Activated T-helper 1 cell treated with anti-CD3 and anti-CD28 coated beads, Interleukin-12 subunit alpha, Interleukin-12 subunit beta, Interleukin-2, Interleukin-4 antibody, amounts not matched to agents 30 ng/mL and 10 ng/mL and 1 ng/mL, durations not matched to agents 14 hours and 24 hours and 36 hours (primary cell): ENCODE measurements around the gene LRRC25. TPM values are rescaled to one million over a fixed set of nuclear protein-coding genes. Genes with fewer than 3 reads are reported as not detected.
"Not testable (repeated sequence)": the region's sequence is repeated elsewhere in the genome, so short reads cannot be mapped to it uniquely, and the experiment has no call there.

ENCODE experiments used
- DNase-seq: peaks from one replicate; pipeline ENCODE4 v3.0.0; 2021; ENCODE audit warnings: low spot score
- H3K27ac Mint-ChIP-seq: one replicate; pipeline ENCODE4 v1.8.0; 2021; ENCODE audit warnings: mild to moderate bottlenecking, mixed read lengths
- H3K27me3 Mint-ChIP-seq: one replicate; pipeline ENCODE4 v1.8.0; 2022; ENCODE audit warnings: mild to moderate bottlenecking, moderate library complexity, mixed read lengths; ENCODE audit not compliant: insufficient read depth
- H3K36me3 Mint-ChIP-seq: one replicate; pipeline ENCODE4 v1.8.0; 2021; ENCODE audit warnings: low read depth, mixed read lengths
- H3K4me1 Mint-ChIP-seq: one replicate; pipeline ENCODE4 v1.8.0; 2021; ENCODE audit warnings: low read depth, mixed read lengths
- H3K4me3 Mint-ChIP-seq: one replicate; pipeline ENCODE4 v1.8.0; 2021; ENCODE audit warnings: mild to moderate bottlenecking, moderate library complexity, mixed read lengths
- H3K9me3 Mint-ChIP-seq: one replicate; pipeline ENCODE4 v1.8.0; 2021; ENCODE audit warnings: mixed read lengths
- intact Hi-C: fragments of 100-400 bp; cut with micrococcal nuclease; formaldehyde crosslinking; loops from one replicate; pipeline ENCODE4 v1.15.1; 2024
- total RNA-seq: library from RNA; stranded (reverse); gene quantifications from 2 replicates; pipeline ENCODE4 v1.2.3, GENCODE V29; 2022

LRRC25 gene
- total RNA-seq, 1 donor from 2014 or later = not detected

- Mint-ChIP-seq H3K27me3 (no peaks in the 10 kb centered on the region), H3K9me3 (no peaks in the 10 kb centered on the region), H3K4me3 (no peak overlapping the region), H3K36me3 (peaks cover 15% of the 10 kb centered on the region), H3K27ac (peak overlapping the region; percentile 29), H3K4me1 (no peaks in the 10 kb centered on the region)
- no peak for DNase-seq
- intact Hi-C loops = no loop called here
Observed at GRCh38 chr19:18364826-18365528, 32.4 kb downstream of the LRRC25 start.

DNA sequence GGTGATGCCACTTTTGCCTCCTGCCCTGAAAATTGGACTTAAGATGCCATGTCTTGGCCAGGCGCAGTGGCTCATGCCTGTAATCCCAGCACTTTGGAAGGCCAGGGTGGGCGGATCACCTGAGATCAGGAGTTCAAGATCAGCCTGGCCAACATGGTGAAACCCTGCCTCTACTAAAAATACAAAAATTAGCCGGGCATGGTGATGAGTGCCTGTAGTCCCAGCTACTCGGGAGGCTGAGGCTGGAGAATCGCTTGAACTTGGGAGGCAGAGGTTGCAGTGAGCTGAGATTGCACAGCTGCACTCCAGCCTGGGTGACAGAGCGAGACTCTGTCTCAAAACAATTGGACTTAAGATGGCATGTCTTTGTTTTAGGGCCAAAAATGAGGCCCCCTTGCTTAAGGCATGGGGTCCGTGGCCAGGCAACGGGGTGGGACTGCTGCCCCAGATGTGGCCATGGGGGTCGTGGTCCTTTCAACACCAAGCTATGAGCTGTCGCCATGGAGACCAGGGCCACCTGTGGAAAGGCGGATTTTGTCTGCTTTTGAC, 33.1 kb downstream of the LRRC25 start:
- peaks cover 16% of the 10 kb centered on the region for H3K36me3 Mint-ChIP-seq
- H3K4me3 Mint-ChIP-seq, H3K9me3 Mint-ChIP-seq, H3K27ac Mint-ChIP-seq, H3K4me1 Mint-ChIP-seq, H3K27me3 Mint-ChIP-seq, intact Hi-C loops, DNase-seq: not testable (repeated sequence)

- no peak for DNase-seq
- H3K4me1 Mint-ChIP-seq = no peaks in the 10 kb centered on the region
- H3K36me3 Mint-ChIP-seq = peaks cover 18% of the 10 kb centered on the region
- no peak overlapping the region for H3K4me3 Mint-ChIP-seq
- no peak overlapping the region for H3K27ac Mint-ChIP-seq
- H3K27me3 Mint-ChIP-seq = no peaks in the 10 kb centered on the region
- H3K9me3 Mint-ChIP-seq = no peaks in the 10 kb centered on the region
- intact Hi-C loops = no loop called here
Observed at GRCh38 chr19:18363787-18364186, 33.6 kb downstream of the LRRC25 start.

- Mint-ChIP-seq H3K36me3 (peaks cover 23% of the 10 kb centered on the region), H3K27ac (no peak overlapping the region), H3K9me3 (no peaks in the 10 kb centered on the region), H3K27me3 (no peaks in the 10 kb centered on the region), H3K4me1 (no peaks in the 10 kb centered on the region), H3K4me3 (no peak overlapping the region)
- intact Hi-C loops = no loop called here
- no peak for DNase-seq
Observed at GRCh38 chr19:18362934-18363542, 34.4 kb downstream of the LRRC25 start.

- intact Hi-C loops = no loop called here
- Mint-ChIP-seq H3K27ac (no peak overlapping the region), H3K27me3 (no peaks in the 10 kb centered on the region), H3K4me3 (no peak overlapping the region), H3K9me3 (no peaks in the 10 kb centered on the region), H3K36me3 (peaks cover 28% of the 10 kb centered on the region), H3K4me1 (no peaks in the 10 kb centered on the region)
- DNase-seq = no peak
Observed at GRCh38 chr19:18361646-18362045, 35.8 kb downstream of the LRRC25 start.

DNA sequence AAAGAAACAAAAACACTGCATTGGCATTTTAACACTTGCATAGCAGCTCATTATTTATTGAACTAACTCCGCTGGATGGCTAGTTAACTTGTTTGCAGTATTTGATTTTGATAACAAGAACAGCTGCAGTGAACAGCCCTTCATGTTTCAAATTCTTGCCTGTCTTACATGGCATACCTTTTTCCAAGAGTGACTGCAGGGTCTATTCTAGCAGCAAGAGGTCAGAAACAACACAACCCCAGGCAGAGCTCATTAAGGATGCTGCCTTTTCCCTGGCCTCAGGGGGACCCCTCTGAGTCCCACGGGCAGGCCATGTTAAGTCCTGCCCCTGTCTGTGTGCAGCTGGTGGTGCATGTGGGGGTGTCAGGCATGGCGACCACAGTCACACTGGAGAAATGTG, 40.4 kb downstream of the LRRC25 start:
- H3K36me3 Mint-ChIP-seq = peaks cover 16% of the 10 kb centered on the region
- no peak for DNase-seq

GRCh38 chr19:18354743-18355142, 42.7 kb downstream of the LRRC25 start:
- H3K9me3 Mint-ChIP-seq, DNase-seq, H3K27ac Mint-ChIP-seq, H3K4me3 Mint-ChIP-seq, H3K27me3 Mint-ChIP-seq, H3K4me1 Mint-ChIP-seq, intact Hi-C loops: not testable (repeated sequence)
- peaks cover 14% of the 10 kb centered on the region for H3K36me3 Mint-ChIP-seq

More for the DNA sequence above, 40.4 kb downstream of the LRRC25 start:
- H3K9me3 Mint-ChIP-seq = no peaks in the 10 kb centered on the region
- no peaks in the 10 kb centered on the region for H3K4me1 Mint-ChIP-seq
- intact Hi-C loops = no loop called here
- H3K27ac Mint-ChIP-seq = no peak overlapping the region
- no peak overlapping the region for H3K4me3 Mint-ChIP-seq
- H3K27me3 Mint-ChIP-seq = no peaks in the 10 kb centered on the region

GRCh38 chr19:18353378-18354005, 43.9 kb downstream of the LRRC25 start:
- no peaks in the 10 kb centered on the region for H3K4me1 Mint-ChIP-seq
- H3K27ac Mint-ChIP-seq = no peak overlapping the region
- peaks cover 8% of the 10 kb centered on the region for H3K36me3 Mint-ChIP-seq
- no peaks in the 10 kb centered on the region for H3K27me3 Mint-ChIP-seq
- H3K4me3 Mint-ChIP-seq = no peak overlapping the region
- intact Hi-C loops = no loop called here
- H3K9me3 Mint-ChIP-seq = no peaks in the 10 kb centered on the region
- DNase-seq = no peak

DNA sequence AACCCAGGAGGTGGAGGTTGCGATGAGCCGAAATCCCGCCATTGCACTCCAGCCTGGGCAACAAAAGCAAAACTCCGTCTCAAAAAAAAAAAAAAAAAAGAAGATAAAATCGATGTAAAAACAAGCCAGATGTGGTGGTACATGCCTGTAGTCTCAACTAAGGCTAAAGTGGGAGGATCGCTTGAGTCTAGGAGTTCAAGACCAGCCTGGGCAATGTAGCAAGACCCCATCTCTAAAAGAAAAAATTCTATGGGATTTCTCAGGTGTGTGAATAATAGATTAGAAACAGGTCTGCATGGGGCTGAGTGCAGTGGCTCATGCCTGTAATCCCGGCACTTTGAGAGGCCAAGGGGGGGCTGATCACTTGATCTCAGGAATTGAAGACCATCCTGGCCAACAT, 45.9 kb downstream of the LRRC25 start:
- no peaks in the 10 kb centered on the region for H3K4me1 Mint-ChIP-seq
- H3K27ac Mint-ChIP-seq = no peak overlapping the region

GRCh38 chr19:18350490-18350889, 46.9 kb downstream of the LRRC25 start:
- intact Hi-C loops = no loop called here
- peaks cover 7% of the 10 kb centered on the region for H3K36me3 Mint-ChIP-seq
- H3K4me1 Mint-ChIP-seq = no peaks in the 10 kb centered on the region
- no peak overlapping the region for H3K4me3 Mint-ChIP-seq
- DNase-seq = no peak
- no peak overlapping the region for H3K27ac Mint-ChIP-seq
- H3K9me3 Mint-ChIP-seq = no peaks in the 10 kb centered on the region
- H3K27me3 Mint-ChIP-seq = no peaks in the 10 kb centered on the region

More for the DNA sequence above, 45.9 kb downstream of the LRRC25 start:
- Mint-ChIP-seq H3K36me3 (peaks cover 7% of the 10 kb centered on the region), H3K27me3 (no peaks in the 10 kb centered on the region), H3K9me3 (no peaks in the 10 kb centered on the region), H3K4me3 (no peak overlapping the region)
- intact Hi-C loops = no loop called here
- no peak for DNase-seq

GRCh38 chr19:18349524-18350128, 47.8 kb downstream of the LRRC25 start:
- intact Hi-C loops = loop anchor here (1.0 kb wide), 1 partner anchor 61 kb away; no protein-coding TSS in a partner anchor

GRCh38 chr19:18348818-18349339, 48.5 kb downstream of the LRRC25 start:
- H3K4me3 Mint-ChIP-seq, H3K9me3 Mint-ChIP-seq, H3K4me1 Mint-ChIP-seq, H3K27me3 Mint-ChIP-seq, DNase-seq, H3K36me3 Mint-ChIP-seq, H3K27ac Mint-ChIP-seq: not testable (repeated sequence)
- intact Hi-C loops = loop anchor here (1.0 kb wide), 1 partner anchor 61 kb away; no protein-coding TSS in a partner anchor

More at GRCh38 chr19:18349524-18350128, 47.8 kb downstream of the LRRC25 start:
- Mint-ChIP-seq H3K36me3 (peaks cover 7% of the 10 kb centered on the region), H3K4me1 (no peaks in the 10 kb centered on the region), H3K27me3 (no peaks in the 10 kb centered on the region), H3K27ac (no peak overlapping the region), H3K9me3 (no peaks in the 10 kb centered on the region), H3K4me3 (no peak overlapping the region)
- DNase-seq = no peak
